Endodermal cell (in vitro differentiated cells): Measurements from ENCODE around the gene SLCO6A1. TPM values are rescaled to one million over a fixed set of nuclear protein-coding genes. Genes with fewer than 3 reads are reported as not detected.

Source experiments
- DNase-seq: peaks from one replicate; pipeline ENCODE4 v3.0.0-alpha.2; 2017
- H3K27ac ChIP-seq: 2 replicates; pipeline ENCODE4 v1.5.1; 2013; ENCODE audit warnings: mild to moderate bottlenecking, low read depth, low read length, moderate library complexity
- H3K27me3 ChIP-seq: 2 replicates; pipeline ENCODE4 v1.6.1; 2013; ENCODE audit warnings: mild to moderate bottlenecking, low read length, moderate library complexity; ENCODE audit not compliant: insufficient read depth, control insufficient read depth, poor library complexity, severe bottlenecking
- H3K36me3 ChIP-seq: 2 replicates; pipeline ENCODE4 v1.7.0; 2013; ENCODE audit warnings: mild to moderate bottlenecking, low read length, moderate library complexity; ENCODE audit not compliant: control insufficient read depth, insufficient read depth
- H3K4me1 ChIP-seq: one replicate; pipeline ENCODE4 v1.7.0; 2013; ENCODE audit warnings: low read length; ENCODE audit not compliant: control insufficient read depth, insufficient read depth
- H3K4me3 ChIP-seq: 2 replicates; pipeline ENCODE4 v1.5.1; 2013; ENCODE audit warnings: mild to moderate bottlenecking, low read length, moderate library complexity
- H3K9ac ChIP-seq: 2 replicates; pipeline ENCODE4 v1.6.1; 2013; ENCODE audit warnings: mild to moderate bottlenecking, low read length, moderate library complexity; ENCODE audit not compliant: poor library complexity, severe bottlenecking; ENCODE audit errors: extremely low read depth
- H3K9me3 ChIP-seq: 2 replicates; pipeline ENCODE4 v1.6.1; 2013; ENCODE audit warnings: mild to moderate bottlenecking, low read length, moderate library complexity; ENCODE audit not compliant: control insufficient read depth
- H3K27ac Mint-ChIP-seq: 2 replicates; pipeline ENCODE4 v1.8.0; 2020; ENCODE audit warnings: mixed read lengths
- H3K27me3 Mint-ChIP-seq: 2 replicates; pipeline ENCODE4 v1.8.0; 2021; ENCODE audit warnings: mild to moderate bottlenecking, mixed read lengths; ENCODE audit not compliant: insufficient read depth
- H3K36me3 Mint-ChIP-seq: 2 replicates; pipeline ENCODE4 v1.8.0; 2020; ENCODE audit warnings: low read depth, mixed read lengths
- H3K4me1 Mint-ChIP-seq: 2 replicates; pipeline ENCODE4 v1.8.0; 2020; ENCODE audit warnings: mixed read lengths
- H3K4me3 Mint-ChIP-seq: 2 replicates; pipeline ENCODE4 v1.8.0; 2020; ENCODE audit warnings: mild to moderate bottlenecking, moderate library complexity, mixed read lengths
- H3K9me3 Mint-ChIP-seq: 2 replicates; pipeline ENCODE4 v1.8.0; 2020; ENCODE audit warnings: mild to moderate bottlenecking, mixed read lengths
- WGBS, 2 experiments: methylation state at CpG; one replicate each; pipeline versions ENCODE4 v1.1.5 to v1.1.7; 2013; ENCODE audit warnings: missing lambda C conversion rate in 2 of 2, mixed read lengths in 1 of 2; ENCODE audit not compliant: insufficient coverage in 1 of 2, insufficient read length in 1 of 2; 5-methylcytosine and 5-hydroxymethylcytosine counted together
- total RNA-seq, 2 donors: library from RNA; stranded (reverse); fragmentation: NEBNext Ultra II Directional in 1 of 2; extraction: Animal tissue kit (Norgen Biotek cat#: 25700) in 1 of 2; gene quantifications; 2 replicates in 1 of 2; 3 replicates in 1 of 2; pipeline ENCODE4 v1.2.1, GENCODE V29; 2021
- TF ChIP-seq, protein P1 (sequence below): fragments of 200-600 bp; sonication (generic); conservative IDR thresholded peaks from 2 replicates; pipeline ENCODE4 v1.5.0; 2021; ENCODE audit warnings: antibody characterized with exemption, mild to moderate bottlenecking

Gene SLCO6A1
- total RNA-seq, 2 donors from 2014 or later = 0.71 to 3.1 TPM

DNA sequence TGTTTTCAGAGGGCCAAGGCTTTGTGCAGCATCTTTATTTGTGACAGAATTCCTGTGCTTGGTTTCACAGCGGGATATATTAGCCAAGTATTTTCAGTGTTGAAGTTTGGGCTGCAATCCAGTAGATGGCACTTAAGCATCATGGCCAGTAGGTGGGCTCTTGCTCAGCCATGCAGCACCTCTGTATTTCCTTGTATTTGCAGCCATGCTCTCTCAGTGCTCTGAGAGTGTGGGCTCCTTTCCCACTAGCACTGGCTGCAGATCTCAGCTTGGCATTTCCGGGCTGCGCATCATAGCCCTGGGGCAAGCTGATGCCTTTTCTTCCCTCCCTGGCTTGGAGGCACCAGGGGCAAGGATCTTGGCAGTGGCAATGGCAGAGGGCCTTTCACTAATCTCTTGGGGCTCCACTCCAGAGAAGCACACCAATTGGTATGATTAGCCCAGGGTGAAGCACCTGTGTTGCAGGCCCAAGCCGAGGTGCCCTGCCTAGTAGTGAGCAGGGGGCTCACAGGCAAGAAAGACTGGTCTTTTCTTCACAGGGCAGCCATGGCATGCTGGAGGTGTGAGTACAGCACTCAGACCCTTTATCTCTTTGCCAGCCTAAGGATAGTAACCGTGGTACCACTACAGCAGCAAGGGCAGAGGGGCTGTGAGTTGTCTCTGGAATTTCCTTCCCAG lies 48.3 kb downstream of the SLCO6A1 start:
- 75 to 86% methylated on average over 1 to 5 of the region's 5 CpGs for WGBS, 2 experiments
- H3K27ac ChIP-seq = no peak overlapping the region
- H3K4me3 Mint-ChIP-seq = no peak overlapping the region
- no peak overlapping the region for H3K9ac ChIP-seq
- no peaks in the 10 kb centered on the region for H3K27me3 ChIP-seq
- H3K9me3 ChIP-seq = peaks cover 7% of the 10 kb centered on the region
- H3K4me1 Mint-ChIP-seq = no peaks in the 10 kb centered on the region
- H3K9me3 Mint-ChIP-seq = peaks cover 25% of the 10 kb centered on the region
- no peaks in the 10 kb centered on the region for H3K4me1 ChIP-seq
- no peak overlapping the region for H3K4me3 ChIP-seq
- no peaks in the 10 kb centered on the region for H3K36me3 ChIP-seq
- TF ChIP-seq, protein P1, sequence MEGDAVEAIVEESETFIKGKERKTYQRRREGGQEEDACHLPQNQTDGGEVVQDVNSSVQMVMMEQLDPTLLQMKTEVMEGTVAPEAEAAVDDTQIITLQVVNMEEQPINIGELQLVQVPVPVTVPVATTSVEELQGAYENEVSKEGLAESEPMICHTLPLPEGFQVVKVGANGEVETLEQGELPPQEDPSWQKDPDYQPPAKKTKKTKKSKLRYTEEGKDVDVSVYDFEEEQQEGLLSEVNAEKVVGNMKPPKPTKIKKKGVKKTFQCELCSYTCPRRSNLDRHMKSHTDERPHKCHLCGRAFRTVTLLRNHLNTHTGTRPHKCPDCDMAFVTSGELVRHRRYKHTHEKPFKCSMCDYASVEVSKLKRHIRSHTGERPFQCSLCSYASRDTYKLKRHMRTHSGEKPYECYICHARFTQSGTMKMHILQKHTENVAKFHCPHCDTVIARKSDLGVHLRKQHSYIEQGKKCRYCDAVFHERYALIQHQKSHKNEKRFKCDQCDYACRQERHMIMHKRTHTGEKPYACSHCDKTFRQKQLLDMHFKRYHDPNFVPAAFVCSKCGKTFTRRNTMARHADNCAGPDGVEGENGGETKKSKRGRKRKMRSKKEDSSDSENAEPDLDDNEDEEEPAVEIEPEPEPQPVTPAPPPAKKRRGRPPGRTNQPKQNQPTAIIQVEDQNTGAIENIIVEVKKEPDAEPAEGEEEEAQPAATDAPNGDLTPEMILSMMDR = peak; percentile 73
- DNase-seq = peak; percentile 64
- H3K36me3 Mint-ChIP-seq = peaks cover 2% of the 10 kb centered on the region
- H3K27ac Mint-ChIP-seq = no peak overlapping the region
- H3K27me3 Mint-ChIP-seq = peaks cover 4% of the 10 kb centered on the region

GRCh38 chr5:102433473-102433872 lies 65.3 kb downstream of the SLCO6A1 start:
- DNase-seq = no peak
- Mint-ChIP-seq H3K9me3 (peaks cover 13% of the 10 kb centered on the region), H3K27ac (no peak overlapping the region), H3K4me3 (no peak overlapping the region), H3K27me3 (no peaks in the 10 kb centered on the region), H3K36me3 (no peaks in the 10 kb centered on the region), H3K4me1 (no peaks in the 10 kb centered on the region)
- Histone ChIP-seq H3K4me1 (no peaks in the 10 kb centered on the region), H3K36me3 (no peaks in the 10 kb centered on the region), H3K9me3 (no peaks in the 10 kb centered on the region), H3K27me3 (no peaks in the 10 kb centered on the region), H3K9ac (no peak overlapping the region), H3K27ac (no peak overlapping the region), H3K4me3 (no peak overlapping the region)
- WGBS, 2 experiments = 65% methylated on average over 2 of the region's 2 CpGs; no CpG with 5 or more reads in 1 of the 2 experiments
- TF ChIP-seq, protein P1 = no peak

- no peak overlapping the region for H3K27ac ChIP-seq
- no peak for DNase-seq
- no peak overlapping the region for H3K9ac ChIP-seq
- H3K4me1 ChIP-seq = no peaks in the 10 kb centered on the region
- Mint-ChIP-seq H3K9me3 (peaks cover 6% of the 10 kb centered on the region), H3K36me3 (no peaks in the 10 kb centered on the region), H3K4me3 (no peak overlapping the region), H3K4me1 (no peaks in the 10 kb centered on the region), H3K27me3 (no peaks in the 10 kb centered on the region), H3K27ac (no peak overlapping the region)
- 89 to 100% methylated on average over 1 to 3 of the region's 3 CpGs for WGBS, 2 experiments
- H3K27me3 ChIP-seq = no peaks in the 10 kb centered on the region
- no peaks in the 10 kb centered on the region for H3K9me3 ChIP-seq
- TF ChIP-seq, protein P1 = no peak
- no peaks in the 10 kb centered on the region for H3K36me3 ChIP-seq
- H3K4me3 ChIP-seq = no peak overlapping the region
These were observed 77.2 kb downstream of the SLCO6A1 start for GRCh38 chr5:102421647-102422046.
